A673 (cell line): ENCODE measurements around the gene SYTL3.

Experiments
- EZH2 ChIP-seq: fragments of 200-600 bp; sonication (generic); IDR thresholded peaks from 2 replicates; pipeline ENCODE4 v1.6.1; 2017; ENCODE audit warnings: borderline replicate concordance, low read depth, mild to moderate bottlenecking, mixed read lengths, antibody characterized with exemption, low read length; ENCODE audit not compliant: poor library complexity, severe bottlenecking
- TF ChIP-seq, protein P1 (sequence below): fragments of 300-800, 200-600 bp; sonication (generic); conservative IDR thresholded peaks from 2 replicates; pipeline ENCODE4 v1.5.1; 2017; ENCODE audit warnings: low read depth, mild to moderate bottlenecking, antibody characterized with exemption, low read length, moderate library complexity, mixed read lengths

- TF ChIP-seq, protein P1, sequence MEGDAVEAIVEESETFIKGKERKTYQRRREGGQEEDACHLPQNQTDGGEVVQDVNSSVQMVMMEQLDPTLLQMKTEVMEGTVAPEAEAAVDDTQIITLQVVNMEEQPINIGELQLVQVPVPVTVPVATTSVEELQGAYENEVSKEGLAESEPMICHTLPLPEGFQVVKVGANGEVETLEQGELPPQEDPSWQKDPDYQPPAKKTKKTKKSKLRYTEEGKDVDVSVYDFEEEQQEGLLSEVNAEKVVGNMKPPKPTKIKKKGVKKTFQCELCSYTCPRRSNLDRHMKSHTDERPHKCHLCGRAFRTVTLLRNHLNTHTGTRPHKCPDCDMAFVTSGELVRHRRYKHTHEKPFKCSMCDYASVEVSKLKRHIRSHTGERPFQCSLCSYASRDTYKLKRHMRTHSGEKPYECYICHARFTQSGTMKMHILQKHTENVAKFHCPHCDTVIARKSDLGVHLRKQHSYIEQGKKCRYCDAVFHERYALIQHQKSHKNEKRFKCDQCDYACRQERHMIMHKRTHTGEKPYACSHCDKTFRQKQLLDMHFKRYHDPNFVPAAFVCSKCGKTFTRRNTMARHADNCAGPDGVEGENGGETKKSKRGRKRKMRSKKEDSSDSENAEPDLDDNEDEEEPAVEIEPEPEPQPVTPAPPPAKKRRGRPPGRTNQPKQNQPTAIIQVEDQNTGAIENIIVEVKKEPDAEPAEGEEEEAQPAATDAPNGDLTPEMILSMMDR: no peak
- TF ChIP-seq EZH2: no peak
Measured at GRCh38 chr6:158625881-158626305, 24.0 kb upstream of the SYTL3 start.
